Parathyroid adenoma (tissue), 2 donors: ENCODE data around the gene C11orf91.
A peak's percentile ranks its signal among the peaks of the same experiment; 100 is the strongest.

Source experiments
- H2AFZ ChIP-seq: fragments of 300-600 bp; sonication (generic); one replicate; pipeline ENCODE4 v1.7.0; 2017; ENCODE audit warnings: antibody characterized with exemption, mild to moderate bottlenecking
- H3K27ac ChIP-seq: fragments of 300-600 bp; sonication (generic); one replicate; pipeline ENCODE4 v1.7.0; 2017
- H3K27me3 ChIP-seq: fragments of 300-600 bp; sonication (generic); one replicate; pipeline ENCODE4 v1.7.0; 2017; ENCODE audit warnings: low read length; ENCODE audit not compliant: control insufficient read depth, insufficient read depth
- H3K36me3 ChIP-seq: fragments of 300-600 bp; sonication (generic); one replicate; pipeline ENCODE4 v1.7.0; 2017; ENCODE audit warnings: low read length; ENCODE audit not compliant: control insufficient read depth, insufficient read depth
- H3K4me1 ChIP-seq: fragments of 300-600 bp; sonication (generic); one replicate; pipeline ENCODE4 v1.7.0; 2017; ENCODE audit warnings: control low read depth
- H3K4me2 ChIP-seq: fragments of 300-600 bp; sonication (generic); one replicate; pipeline ENCODE4 v1.7.0; 2017; ENCODE audit warnings: low read length
- H3K4me3 ChIP-seq: fragments of 300-600 bp; sonication (generic); one replicate; pipeline ENCODE4 v1.7.0; 2017; ENCODE audit warnings: low read depth, low read length
- H3K79me2 ChIP-seq: fragments of 300-600 bp; sonication (generic); one replicate; pipeline ENCODE4 v1.7.0; 2017; ENCODE audit warnings: control low read depth
- H3K9ac ChIP-seq: fragments of 300-600 bp; sonication (generic); one replicate; pipeline ENCODE4 v1.7.0; 2017; ENCODE audit warnings: mild to moderate bottlenecking
- H3K9me3 ChIP-seq: fragments of 300-600 bp; sonication (generic); one replicate; pipeline ENCODE4 v1.7.0; 2017; ENCODE audit warnings: low read length; ENCODE audit not compliant: control insufficient read depth
- CTCF ChIP-seq: fragments of 300-600 bp; sonication (generic); IDR thresholded peaks from one replicate; pipeline ENCODE4 v1.7.0; 2017; ENCODE audit warnings: antibody characterized with exemption, mild to moderate bottlenecking
- donor health status: primary hyperparathyroidism.

C11orf91 gene

DNA sequence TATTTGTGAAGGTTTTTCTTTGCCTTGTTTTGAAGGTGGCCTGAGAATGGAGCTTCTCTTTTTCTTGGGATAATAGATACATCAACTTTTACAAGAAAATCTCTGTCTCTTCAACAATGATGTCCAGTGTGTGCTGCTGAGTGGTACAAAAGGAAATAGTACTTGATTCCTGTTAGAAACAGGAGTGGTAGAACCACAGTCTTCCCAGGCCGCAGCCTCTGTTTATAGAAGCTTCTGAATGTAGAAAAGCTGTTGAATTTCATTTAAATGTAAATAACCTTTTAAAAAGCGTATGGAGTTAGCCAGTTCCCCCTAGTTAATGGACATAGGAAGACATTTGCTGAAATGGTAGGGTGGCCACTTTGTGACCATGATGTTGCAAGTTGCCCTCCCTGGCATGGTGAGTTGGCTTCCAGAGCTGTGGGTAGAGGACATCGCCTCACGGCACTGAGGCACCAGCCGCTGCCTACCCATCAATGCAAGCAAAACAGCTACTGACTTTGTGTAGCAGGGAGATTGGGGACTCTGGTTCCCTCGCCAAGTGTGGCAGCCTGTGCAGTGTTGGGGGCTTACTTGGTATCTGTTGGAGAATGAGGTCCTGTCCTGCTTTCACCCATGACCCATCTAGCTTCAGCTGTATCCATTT is 31.6 kb downstream of the C11orf91 start:
- Histone ChIP-seq H3K79me2 (no peaks in the 10 kb centered on the region), H3K9ac (no peak overlapping the region), H3K27ac (peak overlapping the region; percentile 42), H2AFZ (no peak overlapping the region), H3K4me1 (peaks cover 7% of the 10 kb centered on the region), H3K4me2 (no peak overlapping the region), H3K4me3 (no peak overlapping the region), H3K9me3 (no peaks in the 10 kb centered on the region), H3K36me3 (no peaks in the 10 kb centered on the region), H3K27me3 (no peaks in the 10 kb centered on the region)
- no peak for TF ChIP-seq CTCF

- Histone ChIP-seq H3K27me3 (no peaks in the 10 kb centered on the region), H2AFZ (no peak overlapping the region), H3K9ac (no peak overlapping the region), H3K79me2 (no peaks in the 10 kb centered on the region), H3K27ac (peak overlapping the region; percentile 42), H3K36me3 (no peaks in the 10 kb centered on the region), H3K4me1 (peaks cover 7% of the 10 kb centered on the region), H3K4me2 (no peak overlapping the region), H3K9me3 (no peaks in the 10 kb centered on the region), H3K4me3 (no peak overlapping the region)
- TF ChIP-seq CTCF: no peak
These were observed 32.2 kb downstream of the C11orf91 start for GRCh38 chr11:33668468-33668825.

GRCh38 chr11:33667819-33668467 is 32.7 kb downstream of the C11orf91 start:
- H3K27ac ChIP-seq: peak overlapping the region; percentile 42
- no peaks in the 10 kb centered on the region for H3K9me3 ChIP-seq
- H3K4me2 ChIP-seq: no peak overlapping the region
- no peaks in the 10 kb centered on the region for H3K27me3 ChIP-seq
- no peak overlapping the region for H2AFZ ChIP-seq
- H3K79me2 ChIP-seq: no peaks in the 10 kb centered on the region
- H3K4me3 ChIP-seq: no peak overlapping the region
- no peak for TF ChIP-seq CTCF
- peaks cover 7% of the 10 kb centered on the region for H3K4me1 ChIP-seq
- H3K9ac ChIP-seq: no peak overlapping the region
- H3K36me3 ChIP-seq: no peaks in the 10 kb centered on the region

DNA sequence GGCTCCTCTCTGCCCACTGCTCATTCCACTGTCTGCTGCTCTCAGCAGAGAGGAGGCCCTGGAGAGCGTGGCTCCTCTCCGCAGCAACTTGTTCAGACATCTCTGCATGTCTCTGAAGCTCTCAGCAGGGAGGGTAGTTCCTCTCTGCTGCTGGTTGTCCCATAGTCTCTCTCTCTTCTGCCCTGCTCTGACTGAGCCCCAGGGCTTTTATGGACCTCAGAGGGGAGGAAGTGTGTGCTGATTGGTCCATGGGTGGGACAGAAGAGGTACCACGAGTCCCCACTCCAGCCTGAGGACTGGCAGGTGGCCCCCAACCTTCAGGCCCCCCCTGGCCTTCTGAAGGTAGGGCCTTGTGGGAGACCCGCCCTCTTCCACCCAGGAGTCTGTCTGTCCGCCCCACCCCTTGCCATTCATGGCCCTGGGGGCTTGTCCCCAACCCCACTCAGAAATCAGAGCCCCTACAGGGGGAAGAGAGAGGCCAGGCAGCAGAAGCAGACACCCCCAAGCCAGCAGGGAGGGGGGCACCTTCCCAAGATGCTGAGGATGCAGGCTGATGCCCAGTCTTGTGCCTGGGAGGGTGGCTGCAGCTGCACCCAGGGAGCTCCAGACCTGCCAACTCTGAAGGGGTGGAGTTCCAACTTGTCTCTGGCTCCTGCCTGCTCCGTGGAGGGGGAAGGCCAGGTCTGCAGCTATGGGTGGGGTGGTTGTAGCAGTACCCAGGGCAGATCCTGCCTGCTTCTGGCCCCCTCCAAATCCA is 35.1 kb downstream of the C11orf91 start:
- H3K27ac ChIP-seq: no peak overlapping the region

More for the DNA sequence above, 35.1 kb downstream of the C11orf91 start:
- Histone ChIP-seq H3K9ac (no peak overlapping the region), H2AFZ (no peak overlapping the region), H3K79me2 (no peaks in the 10 kb centered on the region), H3K9me3 (no peaks in the 10 kb centered on the region), H3K4me1 (peaks cover 7% of the 10 kb centered on the region), H3K36me3 (no peaks in the 10 kb centered on the region), H3K4me2 (no peak overlapping the region), H3K4me3 (no peak overlapping the region), H3K27me3 (no peaks in the 10 kb centered on the region)
- TF ChIP-seq CTCF: no peak
